HG03575 (cell line): ENCODE measurements around the gene TADA1.

Experiments used
- ATAC-seq: cut with Tn5 transposase; IDR thresholded peaks from one replicate; pipeline ENCODE4 v1.9.1; 2021; ENCODE audit not compliant: unreplicated experiment, insufficient number of reproducible peaks, low FRiP score; ENCODE audit errors: extremely low read depth

TADA1 gene

DNA sequence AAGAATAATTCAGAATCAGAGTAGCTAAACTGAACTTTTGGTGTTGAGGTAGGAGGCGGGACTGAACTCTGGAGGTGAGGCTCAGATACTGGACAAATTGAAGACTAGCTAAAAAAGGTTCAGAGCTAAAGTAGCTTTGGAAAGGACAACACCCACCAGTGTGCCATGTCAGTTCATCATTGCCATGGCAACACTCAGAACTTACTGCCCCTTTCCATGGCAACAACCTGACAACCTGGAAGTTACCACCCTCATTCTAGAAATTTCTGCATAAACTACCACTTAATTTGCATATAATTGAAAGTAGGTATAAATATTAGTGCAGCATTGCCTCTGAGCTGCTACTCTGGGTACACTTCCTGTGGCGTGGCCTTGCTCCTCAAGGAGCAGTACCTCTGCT, 67.1 kb downstream of the TADA1 start:
- ATAC-seq: no peak
